Measurements from ENCODE around the gene COL23A1.

COL23A1 gene

DNA sequence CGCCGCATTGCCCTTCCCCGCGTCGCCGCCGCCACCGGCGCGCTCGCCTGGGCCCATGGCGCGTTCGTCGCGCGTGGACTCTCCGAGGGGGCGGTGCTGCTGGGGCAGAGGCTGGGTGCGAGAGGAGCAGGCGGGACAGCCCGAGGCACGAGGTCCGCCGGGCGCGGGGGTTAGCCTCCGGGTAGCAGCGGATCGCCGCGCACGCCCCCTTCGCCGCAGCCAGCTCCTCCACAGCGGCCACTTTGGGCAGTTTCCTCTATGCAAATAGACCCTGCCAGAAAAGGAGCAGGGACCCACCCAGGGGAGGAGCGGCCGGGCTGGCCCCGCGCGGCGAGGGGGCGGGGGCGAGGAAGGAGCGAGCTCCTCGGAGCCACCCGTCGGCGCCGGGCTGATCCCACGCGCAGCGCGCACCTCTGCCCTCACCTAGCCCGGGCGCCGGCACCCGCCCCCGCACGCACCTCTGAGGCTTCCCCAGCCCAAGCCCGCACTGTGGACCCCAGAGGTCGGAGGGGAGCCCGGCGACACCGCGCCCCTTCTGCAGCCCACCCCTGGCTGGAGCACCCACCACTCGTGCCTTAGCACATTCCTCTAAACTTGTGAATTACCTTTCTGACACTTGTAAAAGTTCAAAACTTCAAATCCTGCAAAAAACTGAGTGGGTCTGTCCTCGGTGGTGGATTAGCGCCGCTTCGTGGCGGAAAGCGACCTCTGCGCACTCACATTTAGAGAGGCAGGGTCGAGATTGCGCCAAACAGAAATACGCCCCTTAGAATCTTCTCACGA is at the start of gene COL23A1:
Gene COL23A1, minus strand, starts transcription at position 253 of the 783 bp plus-strand sequence.
- H3K4me3 ChIP-seq (ENCODE audit: low read depth, low read length) = peak within 1 kb of the TSS; percentile 22; the same call in 1 of the 2 replicates
- TF ChIP-seq, protein P1, sequence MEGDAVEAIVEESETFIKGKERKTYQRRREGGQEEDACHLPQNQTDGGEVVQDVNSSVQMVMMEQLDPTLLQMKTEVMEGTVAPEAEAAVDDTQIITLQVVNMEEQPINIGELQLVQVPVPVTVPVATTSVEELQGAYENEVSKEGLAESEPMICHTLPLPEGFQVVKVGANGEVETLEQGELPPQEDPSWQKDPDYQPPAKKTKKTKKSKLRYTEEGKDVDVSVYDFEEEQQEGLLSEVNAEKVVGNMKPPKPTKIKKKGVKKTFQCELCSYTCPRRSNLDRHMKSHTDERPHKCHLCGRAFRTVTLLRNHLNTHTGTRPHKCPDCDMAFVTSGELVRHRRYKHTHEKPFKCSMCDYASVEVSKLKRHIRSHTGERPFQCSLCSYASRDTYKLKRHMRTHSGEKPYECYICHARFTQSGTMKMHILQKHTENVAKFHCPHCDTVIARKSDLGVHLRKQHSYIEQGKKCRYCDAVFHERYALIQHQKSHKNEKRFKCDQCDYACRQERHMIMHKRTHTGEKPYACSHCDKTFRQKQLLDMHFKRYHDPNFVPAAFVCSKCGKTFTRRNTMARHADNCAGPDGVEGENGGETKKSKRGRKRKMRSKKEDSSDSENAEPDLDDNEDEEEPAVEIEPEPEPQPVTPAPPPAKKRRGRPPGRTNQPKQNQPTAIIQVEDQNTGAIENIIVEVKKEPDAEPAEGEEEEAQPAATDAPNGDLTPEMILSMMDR (IDR thresholded peaks at IDR 0.05; ENCODE audit: low read depth, low read length, missing control alignments) = peak; percentile 61
- no peak for DNase-seq (ENCODE audit: low read depth)

DNA sequence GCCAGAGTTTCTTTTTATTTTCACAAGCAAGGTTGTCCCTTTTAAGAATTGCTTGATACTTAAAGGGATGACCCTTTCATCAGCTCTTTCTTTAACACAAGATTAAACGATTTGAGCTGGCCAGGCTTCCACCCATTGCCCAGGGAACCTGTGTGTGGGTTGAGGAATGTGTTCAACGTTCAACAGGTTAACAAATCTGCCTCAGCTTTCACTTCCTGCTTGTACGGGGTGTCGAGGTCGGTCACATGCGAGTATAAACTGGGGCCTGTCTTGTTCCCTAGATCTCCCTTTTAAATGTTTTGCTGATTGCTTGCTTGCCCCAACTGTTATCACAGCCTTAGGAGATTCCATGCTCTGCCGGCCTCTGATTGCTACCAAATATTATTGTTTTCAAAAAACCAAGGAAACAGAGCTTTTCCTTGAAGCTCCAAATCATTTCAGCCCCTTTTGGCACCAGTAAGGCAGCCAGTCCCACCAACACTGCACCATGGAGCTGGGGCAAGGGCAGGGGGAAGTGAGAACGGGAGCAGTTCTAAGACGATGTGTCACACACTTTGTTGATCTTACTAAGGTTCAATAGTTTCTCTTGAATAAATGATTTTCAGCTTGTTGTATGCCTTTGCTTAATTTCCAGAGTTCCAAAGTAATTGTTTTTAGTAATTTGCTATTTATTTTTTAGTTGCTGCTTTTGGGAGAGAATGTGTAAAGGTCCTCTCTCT is 47.3 kb upstream of the COL23A1 start:
- H3K4me3 ChIP-seq (ENCODE audit: low read depth, low read length) = no peak overlapping the region
- no peak for DNase-seq (ENCODE audit: low read depth)
- TF ChIP-seq, protein P1 (IDR thresholded peaks at IDR 0.05; ENCODE audit: low read depth, low read length, missing control alignments) = no peak

DNA sequence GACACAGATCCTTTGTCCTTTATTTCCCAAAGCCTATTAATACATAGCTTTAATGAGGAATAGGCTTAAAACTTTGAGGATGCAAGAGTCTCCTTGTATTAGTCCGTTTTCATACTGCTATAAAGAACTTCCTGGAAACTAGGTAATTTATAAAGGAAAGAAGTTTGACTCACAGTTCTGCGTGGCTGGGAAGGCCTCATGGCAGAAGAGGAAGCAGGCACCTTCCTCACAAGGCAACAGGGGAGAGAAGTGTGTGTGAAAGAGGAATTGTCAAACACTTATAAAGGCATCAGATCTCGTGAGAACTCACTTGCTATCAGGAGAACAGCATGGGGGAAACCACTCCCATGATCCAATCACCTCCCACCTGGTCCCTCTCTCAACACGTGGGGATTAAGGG is 42.1 kb upstream of the COL23A1 start:
- H3K4me3 ChIP-seq (ENCODE audit: low read depth, low read length) = no peak overlapping the region
- DNase-seq (ENCODE audit: low read depth) = no peak
- TF ChIP-seq, protein P1 (IDR thresholded peaks at IDR 0.05; ENCODE audit: low read depth, low read length, missing control alignments) = no peak

DNA sequence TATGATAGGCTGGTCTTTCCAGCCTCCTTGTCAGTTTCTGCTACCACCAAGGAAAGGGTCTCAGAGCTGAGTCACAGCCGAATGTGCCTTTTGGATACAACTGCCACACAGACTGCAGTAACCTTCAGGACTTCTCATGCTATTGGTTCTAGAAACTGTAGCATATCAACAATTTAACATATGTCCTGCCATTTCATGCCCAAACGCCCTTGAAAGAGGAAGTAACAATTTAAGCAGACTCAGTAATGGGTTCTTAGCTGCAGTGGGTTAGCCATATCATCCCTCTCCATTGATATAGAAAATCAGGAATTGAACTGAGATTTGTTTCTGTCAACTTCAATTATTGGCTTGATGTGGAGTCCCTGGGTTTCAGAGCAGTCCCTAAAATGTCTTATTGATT is 40.8 kb upstream of the COL23A1 start:
- no peak overlapping the region for H3K4me3 ChIP-seq (ENCODE audit: low read depth, low read length)
- no peak for DNase-seq (ENCODE audit: low read depth)
- TF ChIP-seq, protein P1 (IDR thresholded peaks at IDR 0.05; ENCODE audit: low read depth, low read length, missing control alignments) = no peak

DNA sequence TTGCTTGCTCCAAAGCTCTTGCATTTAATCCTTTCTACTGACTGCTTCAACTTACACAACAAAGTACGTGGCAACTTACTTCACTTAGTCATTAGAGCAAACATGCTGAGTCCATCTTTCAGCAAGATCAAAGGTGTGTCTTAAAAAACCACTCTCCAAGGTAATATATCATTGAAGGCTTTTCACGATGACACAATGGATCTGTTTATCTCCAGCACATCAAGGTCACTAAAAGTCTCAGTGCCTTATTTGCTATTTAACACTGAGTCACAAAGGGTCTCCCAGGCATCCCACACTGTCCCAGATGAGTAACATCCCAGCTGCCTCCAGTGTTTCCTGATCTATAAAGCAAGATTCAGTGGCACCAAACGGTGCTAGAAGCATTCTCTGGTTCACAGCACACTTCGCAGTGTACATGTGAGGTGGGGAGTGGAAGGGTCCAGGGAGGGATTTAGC is 40.3 kb upstream of the COL23A1 start:
- DNase-seq (ENCODE audit: low read depth) = no peak
- H3K4me3 ChIP-seq (ENCODE audit: low read depth, low read length) = no peak overlapping the region
- TF ChIP-seq, protein P1 (IDR thresholded peaks at IDR 0.05; ENCODE audit: low read depth, low read length, missing control alignments) = no peak

DNA sequence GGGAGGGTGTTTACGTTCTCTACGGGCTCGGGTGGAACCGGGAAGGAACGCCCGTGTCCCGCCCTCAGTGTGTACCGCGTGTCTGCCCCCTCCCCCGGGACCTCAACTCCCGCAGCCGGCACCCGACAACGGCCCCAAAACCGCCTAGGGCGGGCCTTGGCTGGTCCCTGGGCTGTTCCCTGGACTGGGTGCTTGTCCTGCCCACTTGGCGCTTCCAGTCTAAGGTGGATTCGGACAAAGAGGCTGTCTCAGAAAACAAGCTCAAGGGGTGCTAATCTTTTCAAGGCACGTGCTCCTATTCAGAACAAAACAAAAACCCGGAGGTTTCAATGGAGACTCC is 37.0 kb upstream of the COL23A1 start:
- peak overlapping the region; percentile 50 for H3K4me3 ChIP-seq (ENCODE audit: low read depth, low read length)
- peak; percentile 8 for DNase-seq (ENCODE audit: low read depth)
- TF ChIP-seq, protein P1 (IDR thresholded peaks at IDR 0.05; ENCODE audit: low read depth, low read length, missing control alignments) = no peak
